ENCODE measurements around the gene CHST11. TPM values are rescaled to one million over a fixed set of nuclear protein-coding genes. Genes with fewer than 3 reads are reported as not detected.

The CHST11 gene
- total and polyA plus RNA-seq, 4 donors, result 0.57 to 11.1 (median 3.7) TPM

- TF ChIP-seq YY1 (IDR thresholded peaks at IDR 0.05) (no peak), HNF4G (IDR thresholded peaks at IDR 0.05) (no peak), FOXA2 (IDR thresholded peaks at IDR 0.05) (no peak), RAD21 (IDR thresholded peaks at IDR 0.05) (no peak), GABPA (IDR thresholded peaks at IDR 0.05 in 1 of 2, conservative IDR thresholded peaks at IDR 0.05 in 1 of 2) (no peak), FOXA1 (IDR thresholded peaks at IDR 0.05) (no peak), JUND (IDR thresholded peaks at IDR 0.05) (no peak), MAX (IDR thresholded peaks at IDR 0.05) (no peak), ZBTB33 (IDR thresholded peaks at IDR 0.05) (no peak), HNF4A (conservative IDR thresholded peaks at IDR 0.05) (no peak)
- TF ChIP-seq, protein P1, sequence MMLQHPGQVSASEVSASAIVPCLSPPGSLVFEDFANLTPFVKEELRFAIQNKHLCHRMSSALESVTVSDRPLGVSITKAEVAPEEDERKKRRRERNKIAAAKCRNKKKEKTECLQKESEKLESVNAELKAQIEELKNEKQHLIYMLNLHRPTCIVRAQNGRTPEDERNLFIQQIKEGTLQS (IDR thresholded peaks at IDR 0.05), result no peak
- TF ChIP-seq, protein P2, sequence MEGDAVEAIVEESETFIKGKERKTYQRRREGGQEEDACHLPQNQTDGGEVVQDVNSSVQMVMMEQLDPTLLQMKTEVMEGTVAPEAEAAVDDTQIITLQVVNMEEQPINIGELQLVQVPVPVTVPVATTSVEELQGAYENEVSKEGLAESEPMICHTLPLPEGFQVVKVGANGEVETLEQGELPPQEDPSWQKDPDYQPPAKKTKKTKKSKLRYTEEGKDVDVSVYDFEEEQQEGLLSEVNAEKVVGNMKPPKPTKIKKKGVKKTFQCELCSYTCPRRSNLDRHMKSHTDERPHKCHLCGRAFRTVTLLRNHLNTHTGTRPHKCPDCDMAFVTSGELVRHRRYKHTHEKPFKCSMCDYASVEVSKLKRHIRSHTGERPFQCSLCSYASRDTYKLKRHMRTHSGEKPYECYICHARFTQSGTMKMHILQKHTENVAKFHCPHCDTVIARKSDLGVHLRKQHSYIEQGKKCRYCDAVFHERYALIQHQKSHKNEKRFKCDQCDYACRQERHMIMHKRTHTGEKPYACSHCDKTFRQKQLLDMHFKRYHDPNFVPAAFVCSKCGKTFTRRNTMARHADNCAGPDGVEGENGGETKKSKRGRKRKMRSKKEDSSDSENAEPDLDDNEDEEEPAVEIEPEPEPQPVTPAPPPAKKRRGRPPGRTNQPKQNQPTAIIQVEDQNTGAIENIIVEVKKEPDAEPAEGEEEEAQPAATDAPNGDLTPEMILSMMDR (IDR thresholded peaks at IDR 0.05; ENCODE audit: low read depth, low read length, missing input control), result no peak
- TF ChIP-seq, protein P3, sequence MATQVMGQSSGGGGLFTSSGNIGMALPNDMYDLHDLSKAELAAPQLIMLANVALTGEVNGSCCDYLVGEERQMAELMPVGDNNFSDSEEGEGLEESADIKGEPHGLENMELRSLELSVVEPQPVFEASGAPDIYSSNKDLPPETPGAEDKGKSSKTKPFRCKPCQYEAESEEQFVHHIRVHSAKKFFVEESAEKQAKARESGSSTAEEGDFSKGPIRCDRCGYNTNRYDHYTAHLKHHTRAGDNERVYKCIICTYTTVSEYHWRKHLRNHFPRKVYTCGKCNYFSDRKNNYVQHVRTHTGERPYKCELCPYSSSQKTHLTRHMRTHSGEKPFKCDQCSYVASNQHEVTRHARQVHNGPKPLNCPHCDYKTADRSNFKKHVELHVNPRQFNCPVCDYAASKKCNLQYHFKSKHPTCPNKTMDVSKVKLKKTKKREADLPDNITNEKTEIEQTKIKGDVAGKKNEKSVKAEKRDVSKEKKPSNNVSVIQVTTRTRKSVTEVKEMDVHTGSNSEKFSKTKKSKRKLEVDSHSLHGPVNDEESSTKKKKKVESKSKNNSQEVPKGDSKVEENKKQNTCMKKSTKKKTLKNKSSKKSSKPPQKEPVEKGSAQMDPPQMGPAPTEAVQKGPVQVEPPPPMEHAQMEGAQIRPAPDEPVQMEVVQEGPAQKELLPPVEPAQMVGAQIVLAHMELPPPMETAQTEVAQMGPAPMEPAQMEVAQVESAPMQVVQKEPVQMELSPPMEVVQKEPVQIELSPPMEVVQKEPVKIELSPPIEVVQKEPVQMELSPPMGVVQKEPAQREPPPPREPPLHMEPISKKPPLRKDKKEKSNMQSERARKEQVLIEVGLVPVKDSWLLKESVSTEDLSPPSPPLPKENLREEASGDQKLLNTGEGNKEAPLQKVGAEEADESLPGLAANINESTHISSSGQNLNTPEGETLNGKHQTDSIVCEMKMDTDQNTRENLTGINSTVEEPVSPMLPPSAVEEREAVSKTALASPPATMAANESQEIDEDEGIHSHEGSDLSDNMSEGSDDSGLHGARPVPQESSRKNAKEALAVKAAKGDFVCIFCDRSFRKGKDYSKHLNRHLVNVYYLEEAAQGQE (IDR thresholded peaks at IDR 0.05), result no peak
- Histone ChIP-seq H3K27me3 (ENCODE audit: control insufficient read depth in 4 of 4, insufficient read depth in 4 of 4, low read length in 3 of 4) (no peaks in the 10 kb centered on the region), H3K4me1 (ENCODE audit: control insufficient read depth in 4 of 4, insufficient read depth in 4 of 4, low read length in 3 of 4) (no peaks in the 10 kb centered on the region), H3K27ac (ENCODE audit: low read depth in 1 of 2, low read length in 2 of 2) (no peak overlapping the region), H3K4me3 (ENCODE audit: low read depth in 1 of 3, low read length in 3 of 3) (no peak overlapping the region), H3K9me3 (ENCODE audit: control insufficient read depth in 4 of 4, low read length in 3 of 4) (no peaks in the 10 kb centered on the region), H3K36me3 (ENCODE audit: control insufficient read depth in 4 of 4, insufficient read depth in 3 of 4, low read depth in 1 of 4, low read length in 3 of 4) (no peaks in the 10 kb centered on the region), H3K9ac (ENCODE audit: low read depth in 1 of 2, low read length in 2 of 2) (no peak overlapping the region)
- WGBS, result 73% methylated on average over 6 of the region's 6 CpGs
- no peak for DNase-seq (ENCODE audit: low spot score)
Measured at GRCh38 chr12:104746467-104747088, 289.8 kb downstream of the CHST11 start.

GRCh38 chr12:104747330-104747729 is 290.6 kb downstream of the CHST11 start:
- H3K9me3 ChIP-seq (ENCODE audit: control insufficient read depth in 4 of 4, low read length in 3 of 4), result no peaks in the 10 kb centered on the region
- no peaks in the 10 kb centered on the region for H3K36me3 ChIP-seq (ENCODE audit: control insufficient read depth in 4 of 4, insufficient read depth in 3 of 4, low read depth in 1 of 4, low read length in 3 of 4)
- DNase-seq (ENCODE audit: low spot score), result no peak

More at GRCh38 chr12:104747330-104747729, 290.6 kb downstream of the CHST11 start:
- no peak for TF ChIP-seq FOXA1 (IDR thresholded peaks at IDR 0.05)
- TF ChIP-seq HNF4A (conservative IDR thresholded peaks at IDR 0.05), result no peak
- TF ChIP-seq, protein P3 (IDR thresholded peaks at IDR 0.05), result no peak
- no peak for TF ChIP-seq RXRA (IDR thresholded peaks at IDR 0.05)
- TF ChIP-seq, protein P2 (IDR thresholded peaks at IDR 0.05; ENCODE audit: low read depth, low read length, missing input control), result no peak
- TF ChIP-seq SP1 (IDR thresholded peaks at IDR 0.05), result no peak
- TF ChIP-seq JUND (IDR thresholded peaks at IDR 0.05), result no peak
- TF ChIP-seq YY1 (IDR thresholded peaks at IDR 0.05), result no peak
- TF ChIP-seq, protein P1 (IDR thresholded peaks at IDR 0.05), result no peak
- no peak for TF ChIP-seq FOXA2 (IDR thresholded peaks at IDR 0.05)
- TF ChIP-seq EGR1 (IDR thresholded peaks at IDR 0.05; ENCODE audit: low read depth in 2 of 2), result no peak
- no peak overlapping the region for H3K9ac ChIP-seq (ENCODE audit: low read depth in 1 of 2, low read length in 2 of 2)
- no peak overlapping the region for H3K27ac ChIP-seq (ENCODE audit: low read depth in 1 of 2, low read length in 2 of 2)
- H3K4me3 ChIP-seq (ENCODE audit: low read depth in 1 of 3, low read length in 3 of 3), result no peak overlapping the region
- 65% methylated on average over 2 of the region's 2 CpGs for WGBS
- no peaks in the 10 kb centered on the region for H3K27me3 ChIP-seq (ENCODE audit: control insufficient read depth in 4 of 4, insufficient read depth in 4 of 4, low read length in 3 of 4)
- H3K4me1 ChIP-seq (ENCODE audit: control insufficient read depth in 4 of 4, insufficient read depth in 4 of 4, low read length in 3 of 4), result no peaks in the 10 kb centered on the region

Measured in liver (tissue), 9 donors.